ENCODE measurements around the gene GUK1. TPM values are rescaled to one million over a fixed set of nuclear protein-coding genes. Genes with fewer than 3 reads are reported as not detected.

The GUK1 gene
- total RNA-seq, 6 experiments from 2014 or later: 215 to 313 (median 247) TPM

DNA sequence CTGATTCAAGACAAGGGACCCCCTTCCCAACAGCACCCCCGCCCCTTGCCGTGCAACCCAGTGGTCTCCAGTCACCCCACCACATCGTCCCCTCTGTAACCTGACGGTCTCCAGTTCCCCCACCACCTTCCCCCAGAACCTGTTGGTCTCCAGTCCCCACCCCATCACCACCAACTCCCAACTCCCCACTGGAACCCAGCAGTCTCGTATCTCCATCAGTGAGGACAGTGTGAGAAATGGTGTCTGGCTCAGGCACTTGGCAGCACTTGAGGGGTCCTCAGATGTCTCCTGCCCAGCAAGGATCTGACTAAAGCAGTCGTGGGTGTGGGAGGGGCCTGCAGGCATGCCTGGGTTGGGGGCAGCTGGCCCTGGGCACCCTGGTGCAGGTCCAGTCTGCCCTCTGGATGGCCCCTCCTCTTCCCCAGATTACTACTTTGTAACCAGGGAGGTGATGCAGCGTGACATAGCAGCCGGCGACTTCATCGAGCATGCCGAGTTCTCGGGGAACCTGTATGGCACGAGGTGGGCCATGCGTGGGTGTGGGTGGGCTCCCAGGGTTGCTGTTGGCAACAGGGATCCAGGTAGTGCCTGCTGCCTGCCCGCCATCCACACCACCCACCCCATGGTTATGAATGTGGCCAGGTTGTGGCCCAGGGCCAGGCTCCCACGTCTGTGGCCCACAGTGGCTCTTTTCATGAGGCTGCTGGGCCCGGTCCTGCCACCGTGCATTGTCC, 6.5 kb downstream of the GUK1 start:
- H3K27me3 Mint-ChIP-seq (ENCODE audit: insufficient read depth): no peaks in the 10 kb centered on the region; the same call in none of the 2 replicates
- DNase-seq: no peak
- no peaks in the 10 kb centered on the region for H3K9me3 Mint-ChIP-seq
- TF ChIP-seq, protein P1, sequence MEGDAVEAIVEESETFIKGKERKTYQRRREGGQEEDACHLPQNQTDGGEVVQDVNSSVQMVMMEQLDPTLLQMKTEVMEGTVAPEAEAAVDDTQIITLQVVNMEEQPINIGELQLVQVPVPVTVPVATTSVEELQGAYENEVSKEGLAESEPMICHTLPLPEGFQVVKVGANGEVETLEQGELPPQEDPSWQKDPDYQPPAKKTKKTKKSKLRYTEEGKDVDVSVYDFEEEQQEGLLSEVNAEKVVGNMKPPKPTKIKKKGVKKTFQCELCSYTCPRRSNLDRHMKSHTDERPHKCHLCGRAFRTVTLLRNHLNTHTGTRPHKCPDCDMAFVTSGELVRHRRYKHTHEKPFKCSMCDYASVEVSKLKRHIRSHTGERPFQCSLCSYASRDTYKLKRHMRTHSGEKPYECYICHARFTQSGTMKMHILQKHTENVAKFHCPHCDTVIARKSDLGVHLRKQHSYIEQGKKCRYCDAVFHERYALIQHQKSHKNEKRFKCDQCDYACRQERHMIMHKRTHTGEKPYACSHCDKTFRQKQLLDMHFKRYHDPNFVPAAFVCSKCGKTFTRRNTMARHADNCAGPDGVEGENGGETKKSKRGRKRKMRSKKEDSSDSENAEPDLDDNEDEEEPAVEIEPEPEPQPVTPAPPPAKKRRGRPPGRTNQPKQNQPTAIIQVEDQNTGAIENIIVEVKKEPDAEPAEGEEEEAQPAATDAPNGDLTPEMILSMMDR (IDR thresholded peaks at IDR 0.05): no peak
- no peak overlapping the region for H3K4me3 Mint-ChIP-seq
- H3K36me3 Mint-ChIP-seq (ENCODE audit: low read depth): no peaks in the 10 kb centered on the region
- no peak overlapping the region for H3K27ac Mint-ChIP-seq
- peaks cover 23% of the 10 kb centered on the region for H3K4me1 Mint-ChIP-seq (ENCODE audit: low read depth)

DNA sequence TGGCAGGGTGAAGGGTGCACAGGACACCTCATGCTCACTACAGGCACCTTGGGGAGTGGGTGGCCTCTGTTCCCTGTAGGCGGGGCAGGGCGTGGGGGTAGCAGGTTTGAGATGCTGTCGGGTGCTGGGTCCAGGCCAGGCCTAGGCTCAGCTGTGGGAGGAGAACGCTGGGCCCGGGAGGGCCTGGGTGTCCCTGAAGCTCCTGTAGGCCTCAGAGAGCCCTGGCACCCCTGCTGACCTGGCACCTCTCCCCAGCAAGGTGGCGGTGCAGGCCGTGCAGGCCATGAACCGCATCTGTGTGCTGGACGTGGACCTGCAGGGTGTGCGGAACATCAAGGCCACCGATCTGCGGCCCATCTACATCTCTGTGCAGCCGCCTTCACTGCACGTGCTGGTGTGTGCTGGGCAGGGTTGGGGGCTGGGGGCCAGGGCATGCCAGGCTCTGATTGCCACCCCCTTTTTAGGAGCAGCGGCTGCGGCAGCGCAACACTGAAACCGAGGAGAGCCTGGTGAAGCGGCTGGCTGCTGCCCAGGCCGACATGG, 7.1 kb downstream of the GUK1 start:
- no peaks in the 10 kb centered on the region; the same call in none of the 2 replicates for H3K27me3 Mint-ChIP-seq (ENCODE audit: insufficient read depth)
- no peak overlapping the region for H3K4me3 Mint-ChIP-seq
- TF ChIP-seq, protein P1 (IDR thresholded peaks at IDR 0.05): no peak
- DNase-seq: no peak
- no peaks in the 10 kb centered on the region for H3K9me3 Mint-ChIP-seq
- H3K36me3 Mint-ChIP-seq (ENCODE audit: low read depth): no peaks in the 10 kb centered on the region
- H3K27ac Mint-ChIP-seq: no peak overlapping the region
- H3K4me1 Mint-ChIP-seq (ENCODE audit: low read depth): peaks cover 23% of the 10 kb centered on the region

DNA sequence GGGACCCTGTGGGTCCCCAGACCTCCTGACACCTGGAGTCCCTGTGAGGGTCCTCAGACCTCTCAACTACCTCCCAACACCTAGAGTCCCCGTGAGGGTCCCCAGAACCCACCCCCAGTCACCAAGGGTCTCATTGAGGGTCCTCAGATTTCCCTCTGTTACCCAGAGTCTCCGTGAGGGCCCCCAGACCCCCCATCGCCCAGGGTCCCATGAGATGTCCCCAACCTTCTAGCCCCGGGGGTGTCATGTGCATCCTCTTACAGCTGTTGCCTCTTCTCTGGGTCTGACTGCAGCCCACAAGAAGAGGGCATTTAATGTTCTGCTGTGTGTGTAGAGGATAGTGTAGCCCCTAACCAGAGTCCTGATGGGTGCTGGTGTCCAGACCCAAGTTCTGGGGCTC, 7.7 kb downstream of the GUK1 start:
- Mint-ChIP-seq H3K9me3 (no peaks in the 10 kb centered on the region), H3K27ac (no peak overlapping the region), H3K4me1 (ENCODE audit: low read depth) (peaks cover 21% of the 10 kb centered on the region), H3K36me3 (ENCODE audit: low read depth) (no peaks in the 10 kb centered on the region), H3K27me3 (ENCODE audit: insufficient read depth) (no peaks in the 10 kb centered on the region; the same call in none of the 2 replicates), H3K4me3 (no peak overlapping the region)
- TF ChIP-seq, protein P1 (IDR thresholded peaks at IDR 0.05): no peak
- no peak for DNase-seq

DNA sequence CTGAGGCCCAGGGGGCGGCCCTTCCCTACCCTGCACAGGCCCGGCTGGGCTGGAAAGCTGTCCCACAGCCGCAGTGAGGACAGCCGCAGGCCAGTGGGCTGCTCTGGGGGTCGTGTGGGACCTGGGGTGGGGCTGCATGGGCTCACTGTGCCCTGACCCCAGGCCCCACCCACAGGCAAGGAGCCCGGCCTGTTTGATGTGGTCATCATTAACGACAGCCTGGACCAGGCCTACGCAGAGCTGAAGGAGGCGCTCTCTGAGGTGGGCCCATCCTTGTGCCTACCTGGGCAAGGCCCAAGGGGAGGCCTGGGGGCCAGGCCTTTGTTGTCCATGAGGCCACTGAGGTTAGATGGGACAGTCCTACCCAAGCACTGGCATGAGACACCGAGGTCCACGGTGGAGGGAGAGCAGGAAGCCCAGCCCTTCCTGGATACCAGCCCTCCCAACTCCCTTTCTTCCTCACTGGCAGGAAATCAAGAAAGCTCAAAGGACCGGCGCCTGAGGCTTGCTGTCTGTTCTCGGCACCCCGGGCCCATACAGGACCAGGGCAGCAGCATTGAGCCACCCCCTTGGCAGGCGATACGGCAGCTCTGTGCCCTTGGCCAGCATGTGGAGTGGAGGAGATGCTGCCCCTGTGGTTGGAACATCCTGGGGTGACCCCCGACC, 8.2 kb downstream of the GUK1 start:
- no peak for DNase-seq
- TF ChIP-seq, protein P1 (IDR thresholded peaks at IDR 0.05): no peak
- Mint-ChIP-seq H3K27me3 (ENCODE audit: insufficient read depth) (no peaks in the 10 kb centered on the region; the same call in 1 of the 2 replicates), H3K27ac (no peak overlapping the region), H3K4me3 (no peak overlapping the region), H3K4me1 (ENCODE audit: low read depth) (peaks cover 16% of the 10 kb centered on the region), H3K9me3 (no peaks in the 10 kb centered on the region), H3K36me3 (ENCODE audit: low read depth) (no peaks in the 10 kb centered on the region)

DNA sequence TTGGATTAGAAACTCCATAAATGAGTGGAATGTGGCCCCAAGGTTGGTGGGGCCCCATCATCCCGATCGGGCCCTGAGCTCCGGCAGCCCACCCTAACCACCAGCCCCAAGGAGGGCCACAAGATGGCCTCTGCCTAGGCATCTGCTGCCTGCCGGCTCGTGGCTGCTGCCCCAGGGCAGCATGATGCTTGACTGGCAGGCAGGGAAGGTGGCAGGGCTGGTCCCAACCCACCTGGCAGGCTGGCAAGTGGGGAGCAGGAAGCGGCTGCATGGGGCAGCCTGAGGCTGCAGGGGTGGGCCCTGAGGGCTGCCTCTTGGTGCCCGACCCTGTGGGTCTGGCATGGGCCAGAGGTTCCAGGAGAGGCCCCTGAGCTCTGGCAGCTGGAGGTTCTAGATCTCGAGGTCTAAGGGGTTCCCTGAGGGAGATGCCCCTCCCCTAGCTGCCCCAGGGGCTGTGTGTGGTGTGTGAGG, 8.9 kb downstream of the GUK1 start:
- TF ChIP-seq, protein P1 (IDR thresholded peaks at IDR 0.05): no peak
- Mint-ChIP-seq H3K9me3 (no peaks in the 10 kb centered on the region), H3K36me3 (ENCODE audit: low read depth) (no peaks in the 10 kb centered on the region), H3K4me1 (ENCODE audit: low read depth) (peaks cover 9% of the 10 kb centered on the region), H3K4me3 (no peak overlapping the region), H3K27me3 (ENCODE audit: insufficient read depth) (no peaks in the 10 kb centered on the region; the same call in 1 of the 2 replicates), H3K27ac (peak overlapping the region; percentile 43; the same call in 1 of the 2 replicates)
- DNase-seq: no peak

Data from HFFc6 (cell line).